ENCODE results near the gene DPH6. TPM values are rescaled to one million over a fixed set of nuclear protein-coding genes. Genes with fewer than 3 reads are reported as not detected.

The DPH6 gene
- total RNA-seq, 4 donors from 2014 or later: 17.0 to 41.3 (median 26.0) TPM

- Histone ChIP-seq H3K9me3 (no peaks in the 10 kb centered on the region), H3K4me1 (no peaks in the 10 kb centered on the region), H3K27ac (no peak overlapping the region), H3K27me3 (no peaks in the 10 kb centered on the region), H3K4me3 (no peak overlapping the region), H3K36me3 (no peaks in the 10 kb centered on the region)
- TF ChIP-seq CTCF (IDR thresholded peaks at IDR 0.05): no peak
- TF ChIP-seq POLR2A (IDR thresholded peaks at IDR 0.05): no peak
- no peak for DNase-seq
Measured at GRCh38 chr15:35431281-35431680, 114.7 kb downstream of the DPH6 start.

DNA sequence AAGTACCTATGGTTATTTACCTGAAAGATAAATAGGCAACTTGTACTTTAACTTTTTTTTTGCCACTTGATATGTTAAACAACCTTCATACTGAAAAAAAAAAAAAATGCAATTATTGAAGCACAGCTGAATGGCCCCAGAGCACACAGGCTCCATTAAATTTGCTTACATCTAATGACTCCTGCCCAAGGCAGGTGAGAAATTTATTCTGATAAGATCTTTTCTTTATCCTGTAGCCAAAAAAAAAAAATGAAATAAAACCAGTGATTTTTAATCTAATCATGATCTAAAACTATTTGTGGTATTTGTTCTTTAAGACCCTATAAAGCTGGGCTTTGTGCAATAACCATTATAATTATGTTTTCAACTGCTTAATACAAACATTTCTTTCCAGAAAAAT lies 115.7 kb downstream of the DPH6 start:
- TF ChIP-seq POLR2A (IDR thresholded peaks at IDR 0.05): no peak
- TF ChIP-seq CTCF (IDR thresholded peaks at IDR 0.05): no peak
- no peak for DNase-seq
- H3K4me1 ChIP-seq: no peaks in the 10 kb centered on the region
- no peak overlapping the region for H3K4me3 ChIP-seq
- H3K9me3 ChIP-seq: no peaks in the 10 kb centered on the region
- H3K27me3 ChIP-seq: no peaks in the 10 kb centered on the region
- no peaks in the 10 kb centered on the region for H3K36me3 ChIP-seq
- H3K27ac ChIP-seq: no peak overlapping the region

DNA sequence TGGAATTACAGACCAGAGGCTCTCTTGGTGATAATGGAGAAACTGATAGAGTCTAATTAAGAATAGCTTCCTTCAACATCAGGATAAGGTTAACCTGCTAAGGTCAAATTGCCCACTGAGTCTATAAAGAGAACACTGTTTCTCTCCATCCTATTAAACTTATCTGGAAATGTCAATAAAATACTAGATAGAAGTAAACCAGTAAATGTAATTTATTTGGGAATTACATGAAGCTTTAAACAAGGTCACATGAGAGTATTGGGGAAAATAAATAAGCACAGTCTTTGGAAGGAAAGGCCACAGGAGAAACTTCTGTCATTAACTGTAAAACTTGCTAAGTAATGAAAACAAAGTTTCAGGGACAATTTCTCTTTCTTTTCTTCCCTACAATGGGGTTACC lies 118.5 kb downstream of the DPH6 start:
- H3K9me3 ChIP-seq: no peaks in the 10 kb centered on the region
- no peaks in the 10 kb centered on the region for H3K36me3 ChIP-seq
- H3K4me1 ChIP-seq: no peaks in the 10 kb centered on the region
- TF ChIP-seq POLR2A (IDR thresholded peaks at IDR 0.05) (no peak), CTCF (IDR thresholded peaks at IDR 0.05) (no peak)
- no peaks in the 10 kb centered on the region for H3K27me3 ChIP-seq
- H3K4me3 ChIP-seq: no peak overlapping the region
- H3K27ac ChIP-seq: no peak overlapping the region
- DNase-seq: no peak

DNA sequence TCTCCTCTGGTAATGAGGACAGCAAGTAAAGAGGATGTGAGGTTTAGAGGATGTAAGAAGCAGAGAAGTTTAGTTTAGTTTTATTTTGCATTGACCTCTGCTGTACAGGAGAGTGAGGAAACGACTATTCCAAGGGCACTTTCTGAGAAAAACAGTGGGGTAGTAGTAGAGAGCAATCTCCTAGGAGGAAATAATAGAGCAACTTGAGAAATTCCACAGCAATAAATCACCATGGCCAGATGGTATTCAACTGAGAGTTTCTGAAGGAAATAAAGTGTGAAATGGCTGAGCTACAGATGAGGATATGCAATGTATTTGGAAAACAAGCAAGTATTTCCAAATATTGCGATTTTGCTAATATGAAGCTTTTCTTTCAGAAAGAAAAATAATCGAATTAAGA lies 118.9 kb downstream of the DPH6 start:
- H3K27ac ChIP-seq: no peak overlapping the region
- no peak overlapping the region for H3K4me3 ChIP-seq
- no peak for DNase-seq
- TF ChIP-seq CTCF (IDR thresholded peaks at IDR 0.05) (no peak), POLR2A (IDR thresholded peaks at IDR 0.05) (no peak)
- no peaks in the 10 kb centered on the region for H3K4me1 ChIP-seq
- H3K27me3 ChIP-seq: no peaks in the 10 kb centered on the region
- H3K9me3 ChIP-seq: no peaks in the 10 kb centered on the region
- H3K36me3 ChIP-seq: no peaks in the 10 kb centered on the region

GRCh38 chr15:35410775-35411174 lies 135.2 kb downstream of the DPH6 start:
- DNase-seq: no peak
- no peak for TF ChIP-seq CTCF (IDR thresholded peaks at IDR 0.05)
- TF ChIP-seq POLR2A (IDR thresholded peaks at IDR 0.05): no peak
- Histone ChIP-seq H3K27me3 (no peaks in the 10 kb centered on the region), H3K9me3 (no peaks in the 10 kb centered on the region), H3K4me1 (no peaks in the 10 kb centered on the region), H3K4me3 (no peak overlapping the region), H3K27ac (no peak overlapping the region), H3K36me3 (no peaks in the 10 kb centered on the region)

- Histone ChIP-seq H3K36me3 (no peaks in the 10 kb centered on the region), H3K4me1 (no peaks in the 10 kb centered on the region), H3K4me3 (no peak overlapping the region), H3K27ac (no peak overlapping the region), H3K9me3 (no peaks in the 10 kb centered on the region), H3K27me3 (no peaks in the 10 kb centered on the region)
- no peak for DNase-seq
- TF ChIP-seq POLR2A (IDR thresholded peaks at IDR 0.05): no peak
- TF ChIP-seq CTCF (IDR thresholded peaks at IDR 0.05): no peak
Measured at GRCh38 chr15:35399901-35400300, 146.1 kb downstream of the DPH6 start.

All from Peyer's patch (tissue), 4 donors.